Activated CD4-positive, CD25-positive, alpha-beta regulatory T cell treated with anti-CD3 and anti-CD28 coated beads, Interleukin-2, amount 50 U/mL, for 72 hours (primary cell): Measurements from ENCODE around the gene SLC19A1.
"Not testable (repeated sequence)": the region's sequence is repeated elsewhere in the genome, so short reads cannot be mapped to it uniquely, and the experiment has no call there.

Experiments used
- DNase-seq: peaks from one replicate; pipeline ENCODE4 v3.0.0; 2021

The SLC19A1 gene

GRCh38 chr21:45504021-45504515 lies 38.2 kb downstream of the SLC19A1 start:
- no peak for DNase-seq

- not testable (repeated sequence) for DNase-seq
Measured at GRCh38 chr21:45503226-45503625, 39.0 kb downstream of the SLC19A1 start.

DNA sequence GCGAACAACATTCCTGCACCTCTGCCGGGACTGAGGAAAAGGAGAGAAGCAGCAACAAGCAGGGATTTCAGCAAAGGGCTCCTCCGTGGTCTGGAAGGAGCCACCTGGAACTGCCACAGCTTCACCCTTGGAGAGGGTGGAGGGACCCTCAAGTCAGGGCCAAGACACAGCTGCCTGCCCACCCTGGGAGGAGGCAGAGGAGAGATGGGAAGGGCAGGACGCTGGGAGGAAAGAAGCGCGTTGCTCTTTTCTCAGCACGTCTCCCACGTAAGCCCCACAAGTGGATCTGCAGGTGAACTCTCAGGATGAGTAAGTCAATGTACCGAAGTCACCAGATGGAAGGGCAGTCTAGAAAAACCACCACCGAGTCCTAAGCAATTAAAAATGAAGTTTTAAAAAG lies 39.6 kb downstream of the SLC19A1 start:
- no peak for DNase-seq

DNA sequence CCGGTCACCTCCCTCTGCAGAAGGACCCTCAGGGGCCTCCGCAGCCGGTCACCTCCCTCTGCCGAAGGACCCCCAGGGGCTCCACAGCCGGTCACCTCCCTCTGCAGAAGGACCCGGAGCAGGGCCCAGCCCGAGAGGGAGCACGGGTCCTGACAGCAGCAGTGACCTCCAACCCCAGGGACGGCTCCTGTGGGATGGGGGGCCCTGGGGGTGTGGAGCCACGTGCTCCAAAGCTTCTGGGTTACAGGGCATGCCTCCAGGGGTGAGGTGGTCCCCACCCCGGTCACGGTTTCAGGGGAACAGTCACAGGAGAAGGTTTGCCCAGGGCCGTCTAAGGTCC lies 40.3 kb downstream of the SLC19A1 start:
- DNase-seq = no peak

DNA sequence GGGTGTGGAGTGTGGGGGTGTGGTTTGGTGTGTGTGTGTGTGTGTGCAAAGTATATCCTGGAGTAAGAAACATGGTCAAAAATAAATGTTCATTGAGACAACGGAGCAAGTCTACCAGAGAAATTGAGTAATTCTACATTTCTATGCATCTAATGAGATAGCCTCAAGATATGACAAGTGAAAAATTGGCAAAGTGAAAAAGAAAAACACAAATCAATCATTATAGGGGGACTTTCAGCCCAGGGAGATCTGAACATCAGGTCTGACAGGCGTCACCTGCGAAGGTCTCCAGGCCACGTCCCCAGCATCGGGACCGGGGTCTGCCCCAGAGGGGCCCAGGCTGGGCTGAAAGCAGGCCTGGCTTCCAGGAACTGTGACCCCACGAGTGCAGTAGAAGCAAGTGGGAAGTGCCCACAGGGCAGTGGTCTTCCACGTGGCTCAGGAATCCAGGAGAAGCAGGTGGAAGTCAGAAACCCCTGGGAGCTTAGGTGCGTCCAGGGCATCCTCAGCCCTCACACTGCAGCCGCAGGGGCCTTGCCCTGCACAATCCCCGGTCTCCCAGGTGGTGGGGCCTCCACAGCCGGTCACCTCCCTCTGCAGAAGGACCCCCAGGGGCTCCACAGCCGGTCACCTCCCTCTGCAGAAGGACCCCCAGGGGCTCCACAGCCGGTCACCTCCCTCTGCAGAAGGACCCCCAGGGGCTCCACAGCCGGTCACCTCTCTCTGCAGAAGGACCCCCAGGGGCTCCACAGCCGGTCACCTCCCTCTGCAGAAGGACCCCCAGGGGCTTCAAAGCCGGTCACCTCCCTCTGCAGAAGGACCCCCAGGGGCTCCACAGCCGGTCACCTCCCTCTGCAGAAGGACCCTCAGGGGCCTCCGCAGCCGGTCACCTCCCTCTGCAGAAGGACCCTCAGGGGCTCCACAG lies 40.9 kb downstream of the SLC19A1 start:
- not testable (repeated sequence) for DNase-seq

- no peak for DNase-seq
Measured at GRCh38 chr21:45499970-45500577, 42.2 kb downstream of the SLC19A1 start.

- DNase-seq = no peak
Measured at GRCh38 chr21:45499201-45499750, 43.0 kb downstream of the SLC19A1 start.

GRCh38 chr21:45498646-45499000 lies 43.6 kb downstream of the SLC19A1 start:
- DNase-seq = no peak

DNA sequence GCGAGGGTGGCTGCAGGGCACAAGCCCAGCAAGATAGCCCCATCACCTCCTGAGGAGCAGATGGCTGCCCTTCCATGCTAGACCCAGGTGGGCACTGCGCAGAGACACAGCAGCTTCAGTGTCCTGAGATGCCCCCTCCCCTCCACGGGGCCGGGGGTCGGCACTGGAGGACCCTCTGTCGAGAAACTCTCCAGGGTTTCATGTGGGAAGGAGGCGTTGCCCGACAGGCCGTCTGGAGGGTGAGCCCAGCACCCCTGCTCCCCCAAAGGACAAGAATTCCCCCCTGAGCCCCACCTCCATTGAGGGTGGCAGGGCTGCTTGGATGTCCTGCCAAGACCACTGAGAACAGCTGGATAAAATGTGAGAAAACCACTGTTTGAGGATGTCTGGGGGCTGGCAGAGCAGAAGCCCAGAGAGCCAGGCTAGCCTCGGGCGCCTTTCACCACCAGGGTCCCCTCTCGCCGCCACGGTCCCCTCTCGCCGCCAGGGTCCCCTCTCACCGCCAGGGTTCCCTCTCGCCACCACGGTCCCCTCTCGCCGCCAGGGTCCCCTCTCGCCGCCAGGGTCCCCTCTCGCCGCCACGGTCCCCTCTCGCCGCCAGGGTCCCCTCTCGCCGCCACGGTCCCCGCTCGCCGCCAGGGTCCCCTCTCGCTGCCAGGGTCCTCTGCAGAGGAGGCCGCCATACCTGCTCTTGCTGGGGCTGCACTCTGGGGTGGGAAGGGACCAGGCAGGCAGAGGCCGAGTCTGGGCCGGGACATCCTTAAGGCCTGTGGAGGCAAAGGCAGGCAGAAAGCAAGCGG lies 44.2 kb downstream of the SLC19A1 start:
- no peak for DNase-seq

GRCh38 chr21:45496968-45497845 lies 45.0 kb downstream of the SLC19A1 start:
- DNase-seq = no peak

- no peak for DNase-seq
Measured at GRCh38 chr21:45496151-45496967, 45.9 kb downstream of the SLC19A1 start.

- DNase-seq = no peak
Measured at GRCh38 chr21:45494851-45495680, 47.2 kb downstream of the SLC19A1 start.

- no peak for DNase-seq
Measured at GRCh38 chr21:45494135-45494850, 47.9 kb downstream of the SLC19A1 start.

DNA sequence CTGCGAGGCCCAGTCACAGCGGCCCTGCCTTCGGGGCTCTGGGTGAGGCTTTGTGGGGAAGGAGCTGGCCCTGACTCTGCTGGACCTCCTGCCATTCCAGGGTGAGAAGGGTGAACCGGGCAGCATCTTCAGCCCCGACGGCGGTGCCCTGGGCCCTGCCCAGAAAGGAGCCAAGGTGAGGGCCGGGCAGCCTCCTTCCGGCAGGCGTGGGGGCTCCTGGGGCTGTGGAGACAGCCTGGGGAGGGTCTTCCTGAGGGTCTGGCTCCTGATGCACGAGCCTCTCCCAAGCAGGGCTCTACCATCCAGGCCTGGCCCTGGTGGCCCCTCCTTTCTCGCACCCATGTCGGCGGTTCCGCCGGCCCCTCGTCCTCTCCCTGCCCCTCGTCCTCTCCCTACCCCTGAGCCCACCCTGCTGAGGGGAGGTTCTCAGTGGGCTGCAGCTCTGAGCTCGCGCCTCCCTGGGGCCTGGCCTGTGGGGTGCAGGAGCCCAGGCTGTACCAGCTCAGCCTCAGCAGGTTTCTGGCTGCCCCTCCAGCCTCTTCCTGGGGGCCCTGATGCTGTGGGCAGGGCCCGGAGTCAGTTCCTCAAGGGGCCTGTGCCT lies 48.7 kb downstream of the SLC19A1 start:
- no peak for DNase-seq

GRCh38 chr21:45492765-45493164 lies 49.5 kb downstream of the SLC19A1 start:
- DNase-seq = no peak

- DNase-seq = no peak
Measured at GRCh38 chr21:45491623-45492022, 50.6 kb downstream of the SLC19A1 start.

GRCh38 chr21:45491056-45491455 lies 51.2 kb downstream of the SLC19A1 start:
- no peak for DNase-seq

GRCh38 chr21:45490049-45490731 lies 52.0 kb downstream of the SLC19A1 start:
- no peak for DNase-seq

- no peak for DNase-seq
Measured at GRCh38 chr21:45489722-45489982, 52.6 kb downstream of the SLC19A1 start.
